RPMI7951 (cell line): ENCODE results near the gene RNASEH2A. TPM values are rescaled to one million over a fixed set of nuclear protein-coding genes. Genes with fewer than 3 reads are reported as not detected.
A peak's percentile ranks its signal among the peaks of the same experiment; 100 is the strongest.

ENCODE experiments used
- DNase-seq: peaks from one replicate; pipeline ENCODE4 v3.0.0-alpha.2; 2012; ENCODE audit warnings: low read depth
- total RNA-seq: library from RNA; depleted of rRNA; stranded (reverse); fragments of >200 nt; shearing (Covaris generic); gene quantifications from 2 replicates; pipeline ENCODE4 v1.2.3, GENCODE V29; 2014; rRNA removed

RNASEH2A gene
- total RNA-seq, result 83.6 and 99.1 TPM in 2 replicates

DNA sequence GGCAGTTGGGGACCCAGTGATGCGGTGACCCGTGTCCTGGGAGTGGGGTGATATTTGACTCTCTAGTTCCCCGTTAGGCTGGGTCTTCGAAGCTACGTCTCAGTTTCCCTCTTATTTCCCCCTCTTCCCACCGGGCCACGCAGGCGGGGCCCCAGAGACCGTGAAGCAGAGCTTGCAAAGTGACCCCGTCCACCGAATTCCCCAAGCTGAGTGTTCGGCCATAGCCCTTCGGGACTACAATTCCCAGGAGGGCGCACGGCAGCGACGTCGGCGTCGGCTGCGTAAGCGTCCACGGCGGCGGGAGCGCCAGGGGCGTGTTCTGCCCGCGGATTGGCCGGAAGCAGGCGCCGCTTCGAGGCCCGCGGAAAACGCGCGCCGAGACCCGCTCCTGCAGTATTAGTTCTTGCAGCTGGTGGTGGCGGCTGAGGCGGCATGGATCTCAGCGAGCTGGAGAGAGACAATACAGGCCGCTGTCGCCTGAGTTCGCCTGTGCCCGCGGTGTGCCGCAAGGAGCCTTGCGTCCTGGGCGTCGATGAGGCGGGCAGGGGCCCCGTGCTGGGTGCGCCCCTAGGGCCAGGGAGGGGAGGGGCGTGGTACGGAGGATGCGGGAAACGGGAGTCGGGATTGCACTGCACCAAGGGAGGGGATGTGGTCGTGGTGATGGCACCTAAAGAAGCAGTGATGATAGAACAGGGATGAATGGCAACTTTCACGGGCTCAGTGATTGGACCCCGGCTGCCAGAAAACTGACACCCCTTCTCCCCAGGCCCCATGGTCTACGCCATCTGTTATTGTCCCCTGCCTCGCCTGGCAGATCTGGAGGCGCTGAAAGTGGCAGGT, at the start of gene RNASEH2A:
RNASEH2A (plus strand) TSS at position 343 of the 840 bp plus-strand sequence; CDS start at position 433, 90 bp downstream.
- peak; percentile 87 for DNase-seq

DNA sequence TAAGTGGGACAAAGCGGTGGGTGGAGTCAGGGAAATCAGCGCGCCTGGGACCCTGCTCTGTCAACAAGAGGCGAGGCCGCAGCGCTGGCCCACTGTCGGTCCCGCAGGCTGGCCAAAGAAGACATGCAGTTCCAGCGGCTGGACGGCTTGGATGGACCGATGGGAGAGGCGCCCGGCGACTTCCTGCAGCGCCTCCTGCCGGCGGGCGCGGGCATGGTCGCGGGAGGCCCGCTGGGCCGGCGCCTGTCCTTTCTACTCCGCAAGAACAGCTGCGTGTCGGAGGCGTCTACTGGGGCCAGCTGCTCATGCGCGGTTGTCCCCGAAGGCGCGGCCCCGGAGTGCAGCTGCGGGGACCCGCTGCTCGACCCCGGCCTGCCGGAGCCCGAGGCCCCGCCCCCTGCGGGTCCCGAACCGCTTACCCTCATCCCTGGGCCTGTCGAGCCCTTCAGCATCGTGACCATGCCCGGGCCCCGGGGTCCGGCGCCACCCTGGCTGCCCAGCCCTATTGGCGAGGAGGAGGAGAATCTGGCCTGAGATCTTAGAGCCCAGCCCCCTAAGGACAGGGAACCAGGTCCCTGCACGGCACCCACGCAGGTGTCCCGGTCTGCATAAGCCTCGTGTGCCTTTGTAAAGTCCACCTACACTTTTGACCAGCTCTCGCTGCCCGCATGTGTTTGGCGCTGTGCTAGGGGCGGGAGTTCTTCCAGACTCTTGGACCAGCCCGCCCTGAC, 48.7 kb upstream of the RNASEH2A start:
- peak; percentile 72 for DNase-seq

GRCh38 chr19:12759686-12760085, 46.7 kb upstream of the RNASEH2A start:
- DNase-seq, result no peak

- DNase-seq, result no peak
Observed at GRCh38 chr19:12763100-12763499, 43.3 kb upstream of the RNASEH2A start.

DNA sequence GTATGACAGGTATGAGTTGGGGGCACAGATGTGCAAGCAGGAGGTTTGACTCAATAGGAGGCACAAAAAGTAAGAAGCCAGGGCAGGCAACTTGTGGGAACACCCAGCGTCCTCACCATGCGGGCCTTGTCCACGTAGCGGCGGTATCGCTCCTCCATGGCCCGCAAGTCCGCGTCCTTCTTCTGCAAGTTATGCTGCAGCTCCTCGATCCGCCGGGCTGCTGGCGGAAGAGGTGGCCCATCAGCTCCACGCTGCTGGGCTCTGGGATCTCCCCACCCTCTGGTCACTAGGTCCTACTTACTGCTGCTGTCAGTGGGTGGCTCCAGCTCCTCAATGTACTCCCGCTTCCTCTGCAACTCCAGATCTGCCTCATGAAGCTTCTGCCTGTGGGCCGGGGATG, 41.7 kb upstream of the RNASEH2A start:
- DNase-seq, result no peak

- peak; percentile 77 for DNase-seq
Observed at GRCh38 chr19:12766051-12766521, 40.3 kb upstream of the RNASEH2A start.

GRCh38 chr19:12767150-12767549, 39.2 kb upstream of the RNASEH2A start:
- no peak for DNase-seq

- DNase-seq, result no peak
Observed at GRCh38 chr19:12767666-12768065, 38.7 kb upstream of the RNASEH2A start.

GRCh38 chr19:12769689-12770088, 36.7 kb upstream of the RNASEH2A start:
- no peak for DNase-seq

DNA sequence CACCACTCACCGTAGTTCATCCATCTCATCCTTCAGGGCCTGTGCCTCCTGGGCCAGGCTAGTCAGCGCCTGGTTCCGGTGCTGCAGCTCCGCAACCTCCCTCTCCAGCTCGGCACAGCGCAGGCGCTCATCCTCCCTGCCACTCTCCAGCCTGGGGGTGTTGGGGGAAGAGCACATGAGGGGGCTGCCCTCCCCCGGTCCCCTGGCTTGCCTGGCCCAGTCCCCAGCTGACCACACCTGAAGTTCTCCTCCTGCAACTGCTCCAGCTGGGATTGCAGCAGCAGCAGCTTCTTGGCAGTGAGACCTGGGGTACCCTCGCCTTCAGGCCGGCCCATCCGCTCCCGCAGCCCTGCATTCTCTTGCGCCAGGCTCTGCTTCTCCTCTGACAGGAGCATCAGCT, 35.5 kb upstream of the RNASEH2A start:
- no peak for DNase-seq

GRCh38 chr19:12772323-12772722, 34.1 kb upstream of the RNASEH2A start:
- DNase-seq, result no peak

DNA sequence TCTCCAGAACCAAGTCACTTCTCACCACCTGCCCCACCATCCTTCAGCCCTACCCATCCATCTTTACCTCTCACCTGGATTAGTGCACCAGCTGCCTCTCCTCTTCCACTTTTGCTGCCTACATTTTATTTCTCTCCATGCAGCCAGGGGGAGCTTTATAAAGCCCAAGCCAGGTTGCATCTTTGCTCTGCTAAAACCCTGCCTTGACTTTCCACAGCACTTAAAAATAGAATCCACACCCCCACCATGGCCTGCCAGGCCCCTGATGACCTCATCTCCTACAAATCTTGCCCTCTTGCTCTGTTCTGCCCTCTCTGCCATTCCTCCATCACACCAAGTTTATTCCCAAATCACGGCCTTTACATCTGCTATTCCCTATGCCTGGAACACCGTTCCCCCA, 32.8 kb upstream of the RNASEH2A start:
- DNase-seq, result peak; percentile 47

DNA sequence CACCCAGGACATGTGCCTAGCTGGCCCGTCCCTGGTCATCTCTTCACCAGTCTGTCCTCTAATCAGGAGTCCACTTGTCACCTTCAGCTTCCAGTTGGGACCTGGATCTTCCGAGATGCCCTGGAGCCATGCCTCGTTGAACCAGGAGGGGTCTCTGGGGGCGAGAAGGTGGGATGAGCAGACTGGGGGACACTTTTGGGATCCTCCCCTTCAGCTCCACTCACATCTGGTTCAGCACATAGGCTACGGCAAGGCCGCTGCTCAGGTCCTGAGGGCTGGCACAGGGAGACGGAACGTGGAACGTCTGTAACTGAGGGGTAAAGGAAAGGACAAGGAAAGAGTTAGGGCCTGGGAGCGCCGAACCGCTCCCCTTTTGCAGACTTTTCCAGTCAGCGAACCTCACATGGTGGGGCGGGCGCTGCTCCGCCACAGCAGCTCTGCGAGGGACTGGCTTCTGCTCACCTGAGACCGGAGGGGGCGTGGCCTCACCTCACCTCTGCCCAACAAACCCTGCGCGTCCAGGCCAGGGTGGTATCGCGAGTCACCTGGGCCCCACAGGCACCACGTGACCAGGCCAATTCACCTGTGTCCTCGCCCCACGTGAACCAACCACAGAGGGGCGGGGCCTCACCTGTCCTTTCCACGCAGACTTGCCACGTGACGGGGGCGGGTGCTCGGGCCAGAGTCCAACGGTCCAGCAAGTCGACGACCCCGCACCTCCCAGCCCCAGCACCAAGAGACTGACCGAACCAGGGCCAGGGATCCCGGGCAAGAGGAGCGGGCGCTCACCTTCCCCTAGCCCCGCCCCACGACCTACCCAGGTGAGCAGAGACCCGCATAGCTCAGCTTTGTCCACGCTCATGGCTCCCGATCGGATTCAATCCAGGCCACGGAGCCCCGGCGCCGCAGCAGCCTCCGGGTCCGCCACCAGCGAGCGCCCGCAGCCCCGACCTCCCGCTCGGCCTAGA, 31.5 kb upstream of the RNASEH2A start, which contains the start of gene HOOK2:
HOOK2 (minus strand) TSS at position 965 of the 968 bp plus-strand sequence; CDS start at position 862, 103 bp downstream.
- no peak for DNase-seq

DNA sequence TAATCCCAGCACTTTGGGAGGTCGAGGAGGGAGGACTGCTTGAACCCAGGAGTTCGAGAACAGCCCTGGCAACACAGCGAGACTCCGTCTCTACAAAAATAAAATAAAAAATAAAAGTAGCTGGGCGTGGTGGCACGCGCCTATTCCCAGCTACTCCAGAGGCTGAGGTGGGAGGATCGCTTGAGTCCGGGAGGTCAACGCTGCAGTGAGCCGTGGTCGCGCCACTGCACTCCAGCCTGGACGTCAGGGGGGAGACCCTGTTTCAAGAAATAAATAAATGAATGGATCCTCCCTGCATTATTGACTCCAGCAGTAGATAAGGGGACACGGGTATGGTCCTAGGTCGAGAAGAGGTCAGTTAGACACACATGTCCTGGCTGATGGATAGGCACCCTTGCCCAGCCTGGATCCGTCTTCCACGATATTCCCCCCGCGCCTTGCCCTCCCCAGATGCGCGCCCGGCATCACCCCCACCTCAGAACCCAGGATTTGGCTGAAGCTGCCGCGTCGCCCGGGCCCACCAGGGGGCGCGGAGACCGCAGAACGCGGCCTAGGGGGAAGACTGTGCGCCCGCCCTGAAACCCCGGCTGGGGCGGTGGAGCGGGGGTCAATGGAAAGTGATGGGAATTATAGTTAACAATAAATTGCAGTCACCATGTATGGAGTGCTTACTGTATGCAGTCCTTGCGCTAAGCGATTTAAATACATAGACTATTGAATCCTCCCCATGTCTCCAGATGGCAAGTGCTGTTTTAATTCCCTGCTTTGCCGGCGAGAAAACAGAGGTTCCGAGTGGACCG, 29.0 kb upstream of the RNASEH2A start:
- peak; percentile 70 for DNase-seq

DNA sequence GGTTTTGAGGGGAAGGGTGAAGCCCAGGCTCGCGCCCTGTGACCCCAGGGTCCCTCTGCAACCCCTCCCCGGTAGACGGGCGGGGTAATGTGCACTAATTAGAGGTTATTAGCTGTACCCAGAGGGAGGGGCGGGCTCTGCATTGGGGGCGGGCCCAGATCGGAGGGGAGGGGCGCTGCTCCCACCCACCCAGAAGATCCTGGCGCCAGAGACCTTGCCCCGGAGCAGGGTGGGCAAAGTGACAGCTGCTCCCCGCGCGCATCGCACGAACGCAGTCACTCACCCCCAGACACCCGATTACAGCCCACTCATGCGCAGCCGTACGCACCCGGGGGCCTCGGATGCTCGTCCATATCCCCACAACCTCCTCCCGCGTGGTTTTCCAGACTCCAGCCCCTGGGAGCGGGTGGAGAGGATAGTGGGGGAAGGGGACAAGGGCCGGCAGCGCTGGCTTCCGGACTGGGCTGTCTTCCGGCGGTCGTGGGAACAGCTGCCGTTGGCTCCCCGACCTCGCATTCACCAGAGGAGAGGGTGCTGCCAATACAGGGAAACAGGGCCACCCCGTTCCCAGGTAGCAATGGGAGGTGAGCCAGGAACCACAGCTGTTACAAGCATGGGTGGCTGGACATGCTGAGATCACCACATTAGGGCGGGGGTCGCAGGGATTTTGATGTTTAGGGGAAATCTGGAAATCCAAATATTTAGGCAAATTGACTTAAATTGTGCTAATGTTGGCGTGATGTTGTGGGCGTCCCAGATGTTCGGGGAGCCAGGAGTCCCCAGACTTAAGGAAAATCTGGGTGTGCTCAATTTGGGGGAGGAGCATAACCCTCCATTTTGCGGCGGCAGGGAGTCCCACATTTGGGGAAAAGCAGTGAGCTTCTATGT, 28.1 kb upstream of the RNASEH2A start:
- peak; percentile 82 for DNase-seq

DNA sequence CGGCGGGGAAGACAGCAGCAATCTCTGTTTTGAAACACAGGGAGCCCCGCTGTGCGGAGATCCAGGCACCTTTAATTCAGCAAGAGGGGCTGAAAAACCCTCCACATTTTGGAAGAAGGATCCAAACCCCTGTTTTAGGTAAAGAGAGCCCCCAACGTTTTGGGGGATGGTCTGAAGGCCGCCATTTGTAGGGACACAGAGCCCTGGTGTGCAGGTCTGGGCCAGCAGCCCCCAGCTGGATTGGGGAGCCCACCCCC, 27.6 kb upstream of the RNASEH2A start:
- no peak for DNase-seq

DNA sequence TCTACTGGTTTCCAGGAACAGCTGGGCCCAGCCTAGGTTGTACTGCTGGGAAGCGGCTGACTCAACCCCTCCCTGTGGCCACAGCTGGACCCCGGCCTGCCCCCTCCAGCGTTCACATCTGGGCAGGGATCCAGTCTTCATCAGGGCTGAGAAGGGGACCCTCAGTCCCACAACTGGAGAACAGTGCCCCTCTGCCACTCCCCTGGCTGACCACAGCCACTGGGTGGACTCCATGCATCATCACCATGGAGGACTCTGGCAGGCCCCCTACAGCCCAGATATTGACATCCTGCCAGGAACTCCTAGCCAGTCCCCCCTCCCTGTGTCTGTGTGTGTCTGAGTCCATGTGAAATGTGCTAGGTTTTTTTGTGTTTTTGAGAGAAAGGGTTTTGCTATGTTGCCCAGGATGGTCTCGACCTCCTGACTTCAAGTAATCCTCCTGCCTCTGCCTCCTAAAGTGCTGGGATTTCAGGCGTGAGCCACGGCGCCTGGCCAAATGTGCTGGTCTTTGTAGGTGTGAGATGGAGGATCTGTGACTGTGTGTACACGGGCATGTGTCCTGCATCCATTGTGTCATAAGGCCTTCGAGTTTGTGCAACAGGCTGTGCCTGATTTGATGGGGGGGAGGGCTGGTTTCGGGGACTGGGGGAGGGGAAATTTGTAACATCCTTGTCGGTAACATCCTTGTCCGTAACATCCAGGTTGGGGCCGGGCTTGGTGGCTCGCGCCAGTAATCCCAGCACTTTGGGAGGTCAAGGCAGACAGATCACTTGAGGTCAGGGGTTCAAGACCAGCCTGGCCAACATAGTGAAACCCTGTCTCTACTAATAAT, 27.0 kb upstream of the RNASEH2A start:
- peak; percentile 90 for DNase-seq

GRCh38 chr19:12782174-12782423, 24.3 kb upstream of the RNASEH2A start:
- DNase-seq, result no peak
